NCI-H524 (cell line): ENCODE results near the gene PRAME.
"Not testable (repeated sequence)": the region's sequence is repeated elsewhere in the genome, so short reads cannot be mapped to it uniquely, and the experiment has no call there.

Source experiments
- DNase-seq, 2 experiments: peaks; one replicate each; lab custom pipeline; 2025; lab: John Stamatoyannopoulos, UW

Gene PRAME

GRCh38 chr22:22552630-22553029 lies 6.4 kb downstream of the PRAME start:
- peak in 1 of 2 experiments; percentile 53 for DNase-seq

GRCh38 chr22:22550789-22551434 lies 8.2 kb downstream of the PRAME start:
- DNase-seq = no peak

- DNase-seq = no peak
These were observed 10.2 kb downstream of the PRAME start for GRCh38 chr22:22548910-22549309.

- DNase-seq = no peak
These were observed 10.7 kb downstream of the PRAME start for GRCh38 chr22:22548317-22548716.

GRCh38 chr22:22547692-22548300 lies 11.3 kb downstream of the PRAME start:
- DNase-seq = no peak

GRCh38 chr22:22547226-22547625 lies 11.8 kb downstream of the PRAME start:
- DNase-seq = no peak

- DNase-seq = no peak
These were observed 12.6 kb downstream of the PRAME start for GRCh38 chr22:22546490-22546889.

- no peak for DNase-seq
These were observed 14.0 kb downstream of the PRAME start for GRCh38 chr22:22545084-22545483.

GRCh38 chr22:22538226-22538989 lies 20.7 kb downstream of the PRAME start:
- DNase-seq = peak in 1 of 2 experiments; percentile 4

- DNase-seq = no peak
These were observed 22.1 kb downstream of the PRAME start for GRCh38 chr22:22536916-22537315.

- DNase-seq = no peak
These were observed 22.6 kb downstream of the PRAME start for GRCh38 chr22:22536515-22536914.

GRCh38 chr22:22535662-22536061 lies 23.4 kb downstream of the PRAME start:
- no peak for DNase-seq

- no peak for DNase-seq
These were observed 24.3 kb downstream of the PRAME start for GRCh38 chr22:22534604-22535415.

- DNase-seq = no peak
These were observed 25.2 kb downstream of the PRAME start for GRCh38 chr22:22533863-22534262.

- DNase-seq = no peak
These were observed 25.6 kb downstream of the PRAME start for GRCh38 chr22:22533417-22533816.

GRCh38 chr22:22532547-22533071 lies 26.5 kb downstream of the PRAME start:
- DNase-seq = not testable (repeated sequence)

GRCh38 chr22:22531770-22532546 lies 27.1 kb downstream of the PRAME start:
- no peak for DNase-seq

GRCh38 chr22:22528780-22529179 lies 30.3 kb downstream of the PRAME start:
- DNase-seq = no peak

GRCh38 chr22:22527312-22527711 lies 31.8 kb downstream of the PRAME start:
- DNase-seq = no peak

- no peak for DNase-seq
These were observed 32.7 kb downstream of the PRAME start for GRCh38 chr22:22526125-22526912.
